Measurements from ENCODE around the gene LAMP2.

LAMP2 gene

DNA sequence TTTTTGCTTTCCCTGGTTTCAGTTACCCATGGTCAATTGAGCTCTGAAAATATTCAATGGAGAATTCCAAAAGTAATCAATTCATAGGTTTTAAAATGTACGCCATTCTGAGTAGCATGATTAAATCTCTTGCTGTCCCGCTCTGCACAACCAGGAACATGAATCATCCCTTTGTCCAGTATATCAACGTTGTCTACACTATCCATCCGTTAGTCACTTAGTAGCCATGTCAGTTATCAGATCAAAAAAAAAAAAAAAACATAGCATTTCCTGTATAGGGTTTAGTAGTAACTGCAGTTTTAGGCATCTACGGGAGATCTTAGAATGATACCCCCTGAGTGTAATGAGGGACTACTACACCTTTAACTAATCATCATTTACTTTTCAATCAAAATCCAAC, 15.1 kb downstream of the LAMP2 start:
- DNase-seq: no peak

GRCh38 chrX:120452131-120452530, 17.0 kb downstream of the LAMP2 start:
- DNase-seq: no peak

- no peak for DNase-seq
These were observed 18.9 kb downstream of the LAMP2 start for GRCh38 chrX:120450163-120450562.

DNA sequence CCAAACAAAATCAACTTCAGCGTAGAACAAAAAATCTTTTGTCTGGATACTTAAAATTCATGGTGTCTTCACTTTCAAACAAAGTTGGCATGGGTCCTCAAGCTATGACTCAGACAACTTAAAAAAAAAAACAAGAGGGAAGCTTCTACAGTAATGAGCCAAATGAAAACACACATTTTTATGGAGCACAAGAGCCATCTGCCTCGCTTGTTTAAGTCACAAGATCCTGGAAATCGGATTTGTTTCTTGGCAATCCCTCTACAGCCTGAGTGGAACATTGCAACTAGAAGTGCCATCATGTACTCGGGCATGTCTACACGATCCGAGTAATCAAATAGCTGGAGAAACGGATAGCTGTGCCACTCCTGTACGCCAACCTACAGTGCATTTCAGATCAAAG, 22.6 kb downstream of the LAMP2 start:
- no peak for DNase-seq

GRCh38 chrX:120439921-120440320, 29.2 kb downstream of the LAMP2 start:
- DNase-seq: no peak

GRCh38 chrX:120429776-120430540, 39.1 kb downstream of the LAMP2 start:
- DNase-seq: no peak

- DNase-seq: no peak
These were observed 40.8 kb downstream of the LAMP2 start for GRCh38 chrX:120428309-120428708.

DNA sequence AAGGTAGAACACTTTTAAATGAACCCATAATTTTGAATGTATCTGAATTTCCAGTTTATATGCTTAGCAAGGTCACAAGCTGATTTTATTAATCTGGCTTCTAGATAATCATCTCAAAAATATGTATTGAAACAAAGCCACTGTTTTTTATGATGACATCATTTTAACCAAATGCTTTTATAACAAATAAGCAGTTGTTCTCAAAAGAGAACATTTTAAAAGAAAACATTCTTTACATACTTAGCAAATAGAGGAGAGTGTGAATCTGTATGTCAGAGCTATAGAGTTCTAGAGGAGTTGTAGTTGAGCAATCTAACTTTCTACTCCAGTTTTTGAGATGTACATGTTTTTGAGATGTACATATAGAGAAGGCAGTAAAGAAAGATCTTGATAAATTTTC, 42.5 kb downstream of the LAMP2 start:
- no peak for DNase-seq

DNA sequence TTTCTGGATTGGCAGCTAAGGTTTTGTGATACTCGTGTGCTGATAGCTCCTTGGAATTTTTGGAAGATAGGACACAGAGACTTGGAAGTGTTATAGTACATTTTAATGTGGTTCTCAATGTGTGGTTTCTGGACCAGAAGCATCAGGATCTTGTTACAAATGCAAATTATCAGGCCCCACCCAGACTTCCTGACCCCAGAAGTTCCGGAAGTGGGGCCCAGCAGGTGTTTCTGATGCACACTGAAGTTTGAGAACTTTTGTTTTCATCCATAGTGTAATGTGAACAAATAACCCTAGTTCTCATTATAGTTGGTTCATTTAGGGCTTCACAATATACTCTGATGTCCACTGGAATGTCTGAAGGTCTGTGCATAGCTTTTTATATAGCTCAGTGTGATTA, 49.6 kb downstream of the LAMP2 start:
- no peak for DNase-seq

DNA sequence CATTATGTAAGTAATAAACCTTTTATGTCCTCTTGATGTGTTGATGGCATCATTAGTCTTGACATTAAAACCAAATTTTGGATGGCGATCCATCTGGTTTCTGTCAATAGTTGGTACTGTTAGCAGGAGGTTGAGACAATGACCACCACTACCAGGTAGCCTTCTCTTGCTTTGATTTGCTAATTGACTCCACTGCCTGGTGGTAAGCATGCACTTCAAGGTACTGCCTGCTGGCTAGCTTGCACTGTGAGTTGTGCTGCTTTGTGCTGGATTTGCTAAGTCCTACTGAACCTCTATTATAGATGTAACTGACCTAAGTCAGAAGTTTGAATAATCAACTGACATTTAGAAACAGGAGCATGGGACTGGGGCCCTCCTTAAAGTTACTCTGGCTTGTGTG, 60.9 kb downstream of the LAMP2 start:
- DNase-seq: no peak

DNA sequence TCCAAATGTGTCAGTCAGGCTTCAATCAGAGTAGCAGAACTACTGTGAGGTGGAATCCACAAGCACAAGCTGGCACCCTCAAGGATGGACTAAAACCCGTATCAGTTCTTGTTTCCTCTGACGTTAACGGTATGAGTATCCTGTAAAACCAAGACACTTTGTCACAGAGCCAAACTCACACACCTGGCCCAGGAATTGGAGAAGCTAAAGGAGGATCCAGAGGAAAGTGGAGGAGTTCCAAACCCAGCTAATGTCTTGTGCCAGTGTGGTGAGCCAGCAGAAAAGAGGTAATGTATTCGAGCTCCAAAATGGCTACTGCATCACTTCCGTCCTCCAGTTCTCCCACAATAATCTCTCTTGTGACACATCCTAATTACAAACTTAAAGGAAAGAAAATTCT, 62.5 kb downstream of the LAMP2 start:
- DNase-seq: no peak

- no peak for DNase-seq
These were observed 66.7 kb downstream of the LAMP2 start for GRCh38 chrX:120402369-120402768.

DNA sequence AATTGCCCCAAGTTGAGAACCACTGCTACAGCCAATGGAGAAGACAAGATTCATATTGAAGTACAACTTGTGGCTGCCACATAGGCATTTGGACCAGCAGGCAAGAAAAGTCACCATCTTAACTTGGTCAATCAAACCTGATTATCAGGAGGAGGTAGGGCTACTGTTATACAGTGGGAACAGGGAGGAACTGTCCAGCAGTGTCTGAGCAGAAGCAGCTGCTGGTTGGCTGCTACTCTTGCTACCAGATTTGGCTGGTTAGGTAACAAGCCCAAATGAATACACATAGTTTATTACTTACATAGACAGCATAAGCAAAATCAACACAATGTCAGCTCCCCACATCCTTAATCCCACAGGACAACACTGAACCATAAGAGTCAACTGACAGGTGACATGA, 67.8 kb downstream of the LAMP2 start:
- DNase-seq: no peak

GRCh38 chrX:120380699-120381098, 88.4 kb downstream of the LAMP2 start:
- DNase-seq: no peak

DNA sequence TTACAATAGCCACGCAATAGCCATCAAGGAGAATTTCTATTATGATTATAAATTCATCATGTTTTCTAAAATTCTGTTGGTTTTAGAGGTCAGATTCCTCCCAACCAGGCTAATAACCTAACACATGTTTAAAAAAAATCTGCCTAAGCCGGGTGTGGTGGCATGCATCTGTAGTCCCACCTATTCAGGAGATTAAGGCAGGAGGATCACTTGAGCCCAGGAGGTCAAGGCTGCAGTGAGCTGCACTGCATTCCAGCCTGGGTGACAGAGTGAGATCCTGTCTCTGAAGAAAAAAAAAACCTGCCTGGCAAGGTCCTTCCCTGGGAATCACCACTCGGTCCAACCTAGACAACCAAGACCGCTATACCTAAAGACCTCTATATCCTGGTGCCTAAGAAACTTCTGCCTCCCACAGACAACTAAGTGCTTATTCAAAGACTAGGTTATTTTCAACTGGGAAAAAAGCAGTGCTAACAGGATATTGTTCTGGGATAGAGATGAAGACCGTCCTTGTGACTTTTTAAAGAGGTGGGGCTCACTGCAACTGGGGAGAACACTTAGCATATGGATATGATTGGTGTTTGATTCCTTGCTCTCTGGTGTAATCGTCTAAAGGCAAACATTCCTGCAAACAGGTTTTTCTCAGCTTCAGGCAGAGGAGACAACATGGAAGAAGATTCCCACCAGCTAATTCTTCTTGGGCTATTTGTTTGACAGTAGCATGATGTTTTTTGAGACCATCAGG, 89.0 kb downstream of the LAMP2 start:
- no peak for DNase-seq

DNA sequence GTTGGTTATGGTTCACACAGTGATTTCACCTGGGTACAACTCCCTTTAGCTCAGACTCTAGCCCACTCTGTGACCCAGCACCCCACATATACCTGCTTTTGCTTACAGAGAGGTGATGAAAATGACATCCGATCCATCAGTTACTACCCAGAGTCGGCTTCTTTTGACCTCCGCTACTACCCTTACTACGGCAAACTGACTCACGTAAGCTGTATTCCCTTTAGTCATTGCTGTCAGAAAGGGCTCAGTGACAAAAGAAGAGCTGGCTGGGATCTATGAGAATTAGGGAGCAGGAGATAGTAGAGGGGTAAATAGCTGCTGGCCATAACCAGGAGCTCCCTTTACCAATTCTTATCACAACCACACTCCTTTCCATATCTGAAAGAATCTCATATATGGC, 90.5 kb downstream of the LAMP2 start:
- DNase-seq: no peak
